Stimulated activated CD4-positive, alpha-beta T cell treated with anti-CD3 and anti-CD28 coated beads, Interleukin-15, amount 100 ng/mL, for 24 hours (primary cell): ENCODE results near the gene CHORDC1.
"Not testable (repeated sequence)": the region's sequence is repeated elsewhere in the genome, so short reads cannot be mapped to it uniquely, and the experiment has no call there.

Experiments used
- DNase-seq: peaks from one replicate; pipeline ENCODE4 v3.0.0-alpha.2; 2020

CHORDC1 gene

DNA sequence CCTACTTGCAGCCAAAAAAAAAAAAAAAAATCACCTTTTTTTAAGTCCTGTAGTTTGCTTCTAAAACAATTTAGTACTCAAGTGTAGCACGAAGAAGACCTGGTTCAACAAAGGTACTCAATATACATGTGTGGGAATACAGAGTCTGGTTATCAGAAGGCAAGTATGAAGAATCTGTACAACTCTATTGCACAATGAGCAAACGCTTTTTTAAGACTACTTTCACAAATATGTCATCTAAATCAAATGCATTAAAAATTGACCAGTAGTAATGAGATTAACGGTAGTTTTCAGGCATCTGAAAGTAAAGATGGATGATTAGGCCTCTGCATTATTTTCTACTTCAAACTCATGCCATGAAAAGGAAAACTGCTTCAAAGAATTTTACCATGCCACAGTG, 9.5 kb downstream of the CHORDC1 start:
- DNase-seq, result no peak

DNA sequence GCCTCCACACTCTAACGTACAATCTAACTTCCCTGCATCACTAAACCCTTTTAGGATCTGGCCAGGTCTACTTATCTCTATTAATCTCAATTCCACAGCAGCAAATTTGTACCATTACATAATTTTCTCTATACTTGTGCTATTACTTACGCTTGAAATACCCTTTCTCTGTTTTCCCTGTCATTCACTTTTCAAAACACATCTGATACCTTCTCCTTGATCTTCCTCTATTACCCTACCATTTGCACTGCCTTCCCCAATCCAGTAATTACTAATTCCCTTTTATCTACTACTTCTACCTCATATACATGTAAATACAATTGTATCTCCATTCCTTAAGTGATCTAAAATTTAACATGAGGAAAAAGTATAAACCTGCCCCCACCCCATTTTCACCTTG, 14.0 kb downstream of the CHORDC1 start:
- DNase-seq, result no peak

DNA sequence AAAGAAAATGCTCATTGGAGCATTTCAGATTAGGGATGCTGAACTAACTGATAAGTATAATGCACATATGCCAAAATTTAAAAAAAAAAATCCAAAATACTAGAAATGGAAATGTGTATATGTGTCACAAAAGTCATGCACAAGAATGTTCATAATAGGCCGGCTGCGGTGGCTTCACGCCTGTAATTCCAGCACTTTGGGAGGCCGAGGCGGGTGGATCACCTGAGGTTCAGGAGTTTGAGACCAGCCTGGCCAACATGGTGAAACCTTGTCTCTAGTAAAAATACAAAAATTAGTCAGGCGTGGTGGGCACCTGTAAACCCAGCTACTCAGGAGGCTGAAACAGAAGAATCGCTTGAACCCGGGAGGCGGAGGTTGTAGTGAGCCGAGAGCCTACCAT, 14.9 kb downstream of the CHORDC1 start:
- DNase-seq, result not testable (repeated sequence)

DNA sequence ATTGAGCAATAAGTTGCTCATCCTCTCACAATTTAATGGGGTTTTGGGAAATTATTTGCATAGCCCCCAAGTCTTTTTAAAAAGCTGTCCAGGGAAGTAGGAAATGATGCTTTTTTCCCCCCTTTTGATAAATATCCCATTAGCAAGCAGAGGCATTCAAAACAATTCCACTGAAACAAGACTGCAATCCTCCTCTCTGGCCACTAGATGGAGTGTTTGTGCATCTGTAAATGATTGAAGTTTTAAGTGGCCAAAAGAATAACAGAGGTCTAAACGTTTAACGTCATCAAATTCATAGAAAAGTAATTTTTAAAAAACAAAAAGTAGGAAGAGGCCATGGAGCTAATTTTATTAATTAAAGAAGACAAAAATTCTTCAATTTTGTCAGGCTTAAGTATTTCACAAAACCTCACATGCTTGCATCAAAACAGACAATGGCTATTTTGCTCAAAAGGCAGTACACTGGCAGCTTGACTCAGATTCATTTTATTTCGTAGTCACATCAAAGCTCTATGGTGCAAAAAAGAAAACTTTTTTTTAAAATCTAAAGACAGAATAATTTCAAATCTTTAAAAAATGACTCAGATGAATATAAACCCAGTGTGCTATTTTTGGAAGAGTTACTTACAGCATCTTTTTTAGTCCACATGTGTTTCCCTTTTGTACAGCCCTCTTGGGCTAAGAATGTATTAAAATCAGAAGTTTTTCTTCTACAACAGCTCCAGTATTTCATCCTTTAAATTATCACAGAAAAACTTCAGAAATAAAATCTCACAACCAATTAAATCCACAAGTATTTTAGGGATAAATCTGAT, 17.8 kb downstream of the CHORDC1 start:
- DNase-seq, result no peak

DNA sequence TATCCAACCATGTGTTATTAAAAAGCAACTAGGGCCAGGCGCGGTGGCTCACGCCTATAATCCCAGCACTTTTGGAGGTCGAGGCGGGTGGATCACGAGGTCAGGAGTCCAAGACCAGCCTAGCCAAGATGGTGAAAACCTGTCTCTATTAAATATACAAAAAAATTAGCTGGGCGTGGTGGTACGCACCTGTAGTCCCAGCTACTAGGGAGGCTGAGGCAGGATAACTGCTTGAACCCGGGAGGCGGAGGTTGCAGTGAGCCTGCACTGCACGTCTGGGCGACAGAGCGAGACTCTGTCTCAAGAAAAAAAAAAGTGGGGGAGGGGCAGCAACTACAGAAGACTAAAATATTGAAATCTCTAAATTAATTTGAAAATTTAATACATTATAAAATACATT, 18.4 kb downstream of the CHORDC1 start:
- no peak for DNase-seq

GRCh38 chr11:90202342-90202741, 20.5 kb downstream of the CHORDC1 start:
- DNase-seq, result no peak

DNA sequence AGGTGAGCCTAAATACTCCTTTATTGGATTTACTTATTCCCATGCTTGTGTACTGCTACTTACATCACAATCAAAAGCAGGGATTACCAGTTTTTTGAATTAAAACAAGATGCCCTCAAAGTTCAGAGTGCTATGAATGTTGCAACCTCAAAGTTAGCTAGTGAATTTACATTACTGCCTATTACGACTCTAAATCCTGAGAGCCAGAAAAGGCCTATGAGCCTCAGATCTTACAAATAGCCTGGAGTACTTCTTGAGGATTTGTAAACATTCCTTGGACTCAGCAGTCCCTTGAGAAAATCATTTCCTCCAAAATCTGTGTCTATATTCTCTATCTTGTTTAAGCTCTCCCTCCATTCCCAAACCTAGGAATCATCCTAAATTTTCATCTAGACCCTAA, 25.5 kb downstream of the CHORDC1 start:
- no peak for DNase-seq

GRCh38 chr11:90192869-90193582, 29.8 kb downstream of the CHORDC1 start:
- DNase-seq, result no peak

DNA sequence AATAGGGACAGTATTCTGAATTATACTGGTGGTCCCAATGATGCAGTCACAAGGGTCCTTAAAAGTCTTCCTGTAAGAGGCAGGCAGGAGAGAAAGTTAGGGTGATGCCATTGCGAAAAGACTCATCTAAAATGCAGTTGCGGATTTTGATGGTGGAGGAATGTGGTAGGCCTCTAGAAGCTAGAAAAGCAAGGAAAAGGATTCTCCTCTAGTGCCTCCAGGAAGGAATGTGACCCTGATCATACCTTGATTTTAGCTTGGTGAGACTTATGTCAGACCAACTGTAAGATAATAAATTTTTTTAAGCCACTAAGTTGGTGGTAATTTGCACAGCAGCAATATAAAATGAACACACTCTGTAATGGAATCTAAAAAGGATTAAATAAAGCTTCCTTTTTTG, 33.8 kb downstream of the CHORDC1 start:
- DNase-seq, result no peak

GRCh38 chr11:90187839-90188238, 35.0 kb downstream of the CHORDC1 start:
- DNase-seq, result no peak

DNA sequence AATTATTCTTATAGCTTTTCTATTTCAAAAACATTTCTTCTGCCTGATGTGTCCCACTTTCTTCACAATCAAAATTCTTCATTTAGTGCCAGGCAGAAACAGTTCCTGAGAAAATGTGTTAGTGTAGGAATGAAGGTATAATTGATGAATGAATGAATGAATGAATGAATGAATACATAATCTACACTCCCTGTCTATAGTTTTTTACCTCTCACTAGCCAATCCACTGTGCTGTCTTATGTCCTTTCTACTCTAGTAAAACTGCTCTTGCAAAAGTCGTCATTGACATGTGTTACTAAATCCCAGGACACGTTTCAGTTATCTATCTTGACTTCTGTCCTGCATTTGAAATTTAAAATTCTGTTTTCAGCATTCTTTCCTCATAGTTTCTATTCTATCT, 42.9 kb downstream of the CHORDC1 start:
- DNase-seq, result no peak

- no peak for DNase-seq
Measured at GRCh38 chr11:90178751-90179150, 44.1 kb downstream of the CHORDC1 start.

- DNase-seq, result no peak
Measured at GRCh38 chr11:90176069-90176468, 46.8 kb downstream of the CHORDC1 start.

GRCh38 chr11:90171359-90171758, 51.5 kb downstream of the CHORDC1 start:
- DNase-seq, result no peak

GRCh38 chr11:90168571-90168970, 54.3 kb downstream of the CHORDC1 start:
- no peak for DNase-seq

GRCh38 chr11:90167704-90168103, 55.1 kb downstream of the CHORDC1 start:
- not testable (repeated sequence) for DNase-seq

GRCh38 chr11:90166982-90167573, 55.8 kb downstream of the CHORDC1 start:
- not testable (repeated sequence) for DNase-seq
